Loucy (cell line): Measurements from ENCODE around the gene NANOS3.

Experiments
- CTCF ChIP-seq: fragments of 200-600 bp; sonication (generic); conservative IDR thresholded peaks from 2 replicates; pipeline ENCODE4 v1.5.1; 2014; ENCODE audit warnings: mild to moderate bottlenecking, antibody characterized with exemption, low read length
- EZH2phosphoT487 ChIP-seq: fragments of 200-600 bp; IDR thresholded peaks from 2 replicates; pipeline ENCODE4 v1.6.1; 2018; ENCODE audit warnings: antibody characterized with exemption, mild to moderate bottlenecking, moderate library complexity, borderline replicate concordance

GRCh38 chr19:13926715-13927114 lies 49.8 kb downstream of the NANOS3 start:
- TF ChIP-seq CTCF: no peak
- TF ChIP-seq EZH2phosphoT487: no peak
